Activated effector memory CD4-positive, alpha-beta T cell treated with anti-CD3 and anti-CD28 coated beads, Interleukin-2, amount 50 U/mL, for 16 hours (primary cell): ENCODE results near the gene STK32B.
"Not testable (repeated sequence)": the region's sequence is repeated elsewhere in the genome, so short reads cannot be mapped to it uniquely, and the experiment has no call there.

Experiments used
- DNase-seq: peaks from one replicate; pipeline ENCODE4 v3.0.0-alpha.2; 2020

The STK32B gene

DNA sequence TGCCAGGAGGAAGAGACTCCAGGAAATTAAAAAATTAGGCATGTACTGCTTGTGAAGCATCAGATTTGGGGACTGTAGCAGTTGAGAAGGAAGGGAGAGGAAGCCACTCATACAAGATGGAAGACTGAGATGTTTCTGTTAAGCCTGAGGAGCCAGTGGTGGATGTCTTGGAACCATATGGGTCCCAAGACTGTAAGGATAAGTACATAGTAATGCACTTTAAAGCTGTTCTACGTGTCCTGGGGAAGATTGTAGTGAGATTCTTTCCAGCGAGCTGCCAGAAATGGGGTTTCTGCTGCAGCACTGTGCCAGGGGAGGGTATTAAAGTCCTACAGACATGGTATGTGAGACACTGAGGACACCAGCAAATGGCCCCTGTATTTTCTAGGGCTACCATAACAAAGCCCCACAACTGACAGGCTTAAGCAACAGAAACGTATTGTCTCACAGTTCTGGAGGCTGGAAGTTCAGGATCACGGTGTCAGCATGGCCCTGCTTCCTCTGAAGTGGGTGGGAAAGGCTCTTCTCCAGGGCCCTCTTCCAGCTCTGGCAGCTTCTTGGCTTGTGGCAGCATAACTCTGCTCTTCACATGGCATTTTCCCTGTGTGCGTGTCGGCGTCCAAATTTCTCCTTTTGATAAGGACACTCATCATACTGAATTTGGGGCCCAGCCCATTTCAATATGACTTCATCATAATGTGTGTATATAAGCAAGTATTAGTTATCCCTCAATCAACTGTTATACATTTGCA is 352.6 kb downstream of the STK32B start:
- no peak for DNase-seq

DNA sequence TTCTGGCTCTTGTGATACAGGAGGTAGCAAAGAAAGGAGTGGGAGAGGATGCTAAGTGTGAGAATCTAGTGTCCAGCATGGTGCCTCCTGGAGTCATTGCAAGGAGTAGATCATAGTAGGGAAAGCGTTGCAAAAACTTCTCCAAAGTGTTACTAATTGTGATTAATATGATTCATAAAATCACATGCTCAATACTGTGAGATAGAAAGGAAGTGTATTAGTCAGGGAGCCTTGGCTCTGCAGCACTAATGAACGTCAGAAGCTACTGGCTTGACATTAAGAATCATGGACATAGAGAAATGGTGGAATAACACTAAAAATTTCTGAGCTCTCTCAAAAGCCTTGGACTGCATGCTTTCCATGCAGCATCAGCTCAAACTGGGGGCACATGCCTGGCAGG is 358.0 kb downstream of the STK32B start:
- no peak for DNase-seq

DNA sequence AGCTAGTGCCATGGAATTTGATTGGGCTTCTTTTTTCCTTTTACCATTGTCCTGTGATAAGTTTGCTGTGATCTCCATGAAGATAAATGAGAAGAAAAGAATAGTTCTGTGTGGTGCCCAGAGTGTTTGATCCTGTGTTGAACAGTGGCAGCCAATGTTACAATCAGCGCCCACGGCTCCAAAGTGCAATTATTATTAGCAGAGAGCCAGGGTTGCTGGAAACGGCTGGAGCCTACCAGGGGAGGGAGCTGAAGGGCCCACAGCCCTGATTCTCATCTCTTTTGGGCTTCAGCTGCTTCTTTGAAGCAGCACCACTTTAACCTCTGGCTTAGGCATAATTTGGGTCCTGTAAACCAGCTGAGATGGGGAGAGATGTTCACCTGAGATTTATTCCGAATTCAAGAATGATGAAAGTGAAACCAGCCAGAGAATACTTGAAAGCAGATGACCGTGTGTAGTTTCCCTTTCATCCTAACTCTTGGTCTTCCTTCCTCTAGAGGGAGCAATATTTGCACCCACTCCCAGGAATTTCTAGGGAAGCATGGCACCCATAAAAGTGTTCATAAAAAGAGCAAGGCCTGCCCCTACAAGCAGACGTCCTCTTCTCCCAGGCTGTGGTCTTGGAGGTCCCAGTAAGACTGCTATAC is 358.8 kb downstream of the STK32B start:
- DNase-seq, result no peak

DNA sequence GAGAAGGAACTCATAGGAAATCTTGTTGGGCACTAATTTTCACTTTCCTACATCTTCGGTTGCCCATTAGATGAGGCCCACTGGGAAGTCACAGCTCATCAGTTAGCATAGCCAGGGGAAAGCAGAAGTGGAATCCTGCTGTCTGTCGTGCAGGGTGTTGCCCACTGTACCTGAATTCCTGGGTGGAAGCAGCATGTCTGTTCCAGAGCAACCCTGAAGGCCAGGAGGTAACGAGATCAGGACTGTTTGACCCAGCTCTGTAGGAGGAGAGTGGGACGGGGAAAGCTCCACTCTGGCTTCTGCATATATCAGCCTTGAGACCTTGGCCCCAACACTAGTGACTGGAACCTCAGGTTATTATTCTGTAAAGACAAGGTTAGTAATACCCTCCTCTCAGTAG is 361.0 kb downstream of the STK32B start:
- DNase-seq, result no peak

DNA sequence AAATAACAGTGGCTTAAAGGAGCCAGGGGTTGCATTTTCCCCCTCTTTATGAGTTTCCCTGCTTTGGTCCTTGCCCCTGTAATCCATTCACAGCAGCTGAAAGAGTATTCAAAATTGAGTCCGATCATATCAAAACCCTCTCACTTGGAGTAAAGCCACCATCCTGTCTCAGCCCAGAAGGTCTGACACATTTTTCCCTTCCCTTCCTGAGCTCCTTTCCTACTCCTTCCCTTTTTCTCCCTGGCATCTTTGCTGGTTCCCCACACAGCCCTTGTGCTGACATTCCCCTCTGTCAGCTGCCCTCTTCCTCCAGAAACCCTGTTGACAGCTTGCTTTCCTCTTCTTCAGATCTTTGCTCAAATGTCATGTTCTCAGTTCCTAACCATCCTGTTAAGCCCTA is 361.5 kb downstream of the STK32B start:
- no peak for DNase-seq

GRCh38 chr4:5416637-5417036 is 365.4 kb downstream of the STK32B start:
- DNase-seq, result no peak

GRCh38 chr4:5420266-5420665 is 369.0 kb downstream of the STK32B start:
- no peak for DNase-seq

- no peak for DNase-seq
Measured at GRCh38 chr4:5421416-5421815, 370.1 kb downstream of the STK32B start.

- no peak for DNase-seq
Measured at GRCh38 chr4:5422195-5422594, 370.9 kb downstream of the STK32B start.

GRCh38 chr4:5423670-5424069 is 372.4 kb downstream of the STK32B start:
- DNase-seq, result no peak

DNA sequence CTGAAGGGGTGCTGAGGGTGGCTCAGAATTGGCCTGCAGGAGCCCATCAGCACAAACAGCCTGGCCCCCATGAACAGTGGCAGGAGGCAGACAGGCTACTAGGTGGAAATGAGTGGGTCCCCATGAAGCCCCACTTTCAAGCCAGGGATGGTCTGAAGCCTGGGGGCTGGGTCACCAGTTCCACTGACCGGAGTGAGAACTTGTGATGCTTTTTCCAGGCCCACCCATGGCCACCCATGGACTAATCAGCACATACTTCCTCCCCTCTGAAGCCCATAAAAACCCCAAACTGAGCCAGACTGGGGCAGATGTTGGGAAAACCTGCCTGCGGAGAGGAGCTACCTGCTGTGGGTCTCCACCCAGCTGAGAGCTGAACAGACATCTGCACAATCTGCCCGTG is 372.9 kb downstream of the STK32B start:
- no peak for DNase-seq

DNA sequence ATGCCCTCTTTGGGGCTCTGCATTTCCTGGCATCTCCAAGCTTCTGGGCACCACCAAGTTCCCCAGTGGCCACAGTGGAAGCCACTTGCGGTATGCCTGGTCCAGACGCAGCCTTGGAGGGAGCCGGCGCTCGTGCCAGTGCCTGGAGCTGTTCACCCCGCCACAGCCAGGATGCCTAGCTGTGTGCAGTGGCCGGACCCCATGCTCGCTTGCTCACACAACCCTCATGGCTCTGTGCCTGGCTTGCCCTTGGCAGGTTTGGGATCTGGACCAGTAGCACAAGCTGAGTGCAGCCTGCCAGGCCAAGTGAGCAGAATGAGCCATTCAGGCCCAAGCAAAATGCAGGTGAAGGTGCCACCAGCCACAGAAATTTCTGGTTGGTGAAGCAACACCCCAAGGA is 373.6 kb downstream of the STK32B start:
- no peak for DNase-seq

GRCh38 chr4:5429747-5430146 is 378.5 kb downstream of the STK32B start:
- DNase-seq, result no peak

- DNase-seq, result no peak
Measured at GRCh38 chr4:5433196-5433595, 381.9 kb downstream of the STK32B start.

DNA sequence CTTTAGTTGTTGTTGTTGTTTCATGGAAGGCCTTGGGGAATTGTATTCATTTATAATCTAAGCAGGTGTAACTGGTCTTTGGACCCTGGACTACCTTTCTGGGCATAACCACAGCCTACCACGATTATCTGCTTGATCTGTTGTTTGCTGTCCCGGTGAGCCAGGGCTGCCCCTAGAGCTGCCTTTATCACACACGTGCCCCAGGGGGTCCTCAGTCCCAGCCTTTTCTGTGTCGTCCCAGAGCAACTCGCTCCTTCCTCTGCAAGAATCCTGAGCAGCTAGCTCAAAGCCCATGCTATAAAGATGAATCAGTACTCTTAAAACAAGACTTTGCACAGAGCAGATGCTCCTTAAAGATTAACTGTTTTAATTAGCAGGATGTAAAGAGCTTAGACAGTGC is 383.9 kb downstream of the STK32B start:
- no peak for DNase-seq

- DNase-seq, result no peak
Measured at GRCh38 chr4:5435823-5436222, 384.5 kb downstream of the STK32B start.

DNA sequence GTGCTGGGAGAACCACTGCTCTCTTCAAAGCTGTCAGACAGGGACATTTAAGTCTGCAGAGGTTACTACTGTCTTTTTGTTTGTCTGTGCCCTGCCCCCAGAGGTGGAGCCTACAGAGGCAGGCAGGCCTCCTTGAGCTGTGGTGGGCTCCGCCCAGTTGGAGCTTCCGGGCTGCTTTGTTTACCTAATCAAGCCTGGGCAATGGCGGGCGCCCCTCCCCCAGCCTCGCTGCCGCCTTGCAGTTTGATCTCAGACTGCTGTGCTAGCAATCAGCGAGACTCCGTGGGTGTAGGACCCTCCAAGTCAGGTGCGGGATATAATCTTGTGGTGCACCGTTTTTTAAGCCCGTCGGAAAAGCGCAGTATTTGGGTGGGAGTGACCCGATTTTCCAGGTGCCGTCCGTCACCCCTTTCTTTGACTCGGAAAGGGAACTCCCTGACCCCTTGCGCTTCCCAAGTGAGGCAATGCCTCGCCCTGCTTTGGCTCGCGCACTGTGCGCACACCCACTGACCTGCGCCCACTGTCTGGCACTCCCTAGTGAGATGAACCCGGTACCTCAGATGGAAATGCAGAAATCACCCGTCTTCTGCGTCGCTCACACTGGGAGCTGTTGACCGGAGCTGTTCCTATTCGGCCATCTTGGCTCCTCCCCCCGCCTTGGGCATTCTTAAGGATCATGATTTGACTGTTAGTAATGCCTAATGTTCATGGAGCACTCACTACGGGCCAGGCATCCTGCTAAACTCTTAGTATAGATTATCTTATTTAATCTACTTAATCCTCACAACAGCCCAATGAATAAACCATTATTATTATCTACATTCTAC is 392.9 kb downstream of the STK32B start:
- DNase-seq, result not testable (repeated sequence)

DNA sequence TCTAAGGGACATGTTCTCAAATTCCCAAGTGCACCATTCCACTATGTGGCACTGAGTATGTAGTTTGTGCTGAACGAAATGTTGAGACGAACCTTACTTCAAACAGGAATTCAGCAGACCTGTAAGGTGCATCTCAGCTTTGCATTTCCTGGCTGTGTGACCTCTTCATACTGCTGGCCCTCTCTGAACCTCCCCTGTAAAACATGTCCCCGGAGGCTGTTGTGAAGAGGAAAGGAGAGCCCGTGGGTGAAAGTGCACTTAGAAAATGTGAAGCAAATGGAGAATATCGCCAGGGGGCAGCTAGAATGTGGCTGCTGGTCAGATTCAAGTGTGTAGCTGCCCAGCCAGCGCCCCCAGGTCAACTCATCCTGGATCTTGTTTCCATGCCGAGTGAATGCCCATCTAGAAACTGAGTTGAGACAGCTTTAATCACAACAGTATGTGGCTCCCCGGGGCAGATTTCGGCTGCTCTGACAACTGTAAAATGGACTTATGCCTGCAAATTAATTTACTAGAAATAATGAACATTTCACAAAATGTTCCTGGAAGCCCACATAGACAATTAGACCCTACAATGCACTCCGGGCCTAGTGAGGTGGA is 393.7 kb downstream of the STK32B start:
- no peak for DNase-seq

DNA sequence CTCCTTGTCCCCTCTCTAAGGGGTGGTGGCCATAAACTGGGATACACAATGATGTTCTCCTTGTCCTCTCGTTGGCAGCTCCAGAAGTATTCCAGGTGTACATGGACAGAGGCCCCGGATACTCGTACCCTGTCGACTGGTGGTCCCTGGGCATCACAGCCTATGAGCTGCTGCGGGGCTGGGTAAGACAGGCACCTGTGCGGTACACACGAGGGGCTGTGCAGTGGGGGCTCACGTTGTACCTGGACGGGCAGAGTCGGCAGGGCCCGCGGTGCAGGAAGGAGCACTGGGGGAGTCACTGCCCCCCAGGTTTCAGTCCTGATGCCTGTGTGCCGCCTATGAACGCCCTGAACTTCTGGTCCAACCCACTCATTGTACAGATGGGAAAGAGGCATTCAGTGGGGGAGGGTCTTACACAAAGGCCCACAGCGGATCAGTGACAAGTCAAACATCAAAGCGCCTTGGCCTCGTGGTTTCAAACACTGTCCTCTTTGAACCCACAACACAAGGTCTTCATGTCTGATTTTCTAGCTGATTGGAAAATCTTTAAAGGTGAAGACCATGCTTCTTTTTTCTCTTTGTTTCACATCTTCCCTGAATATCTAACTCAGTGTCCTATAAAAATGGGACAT is 395.4 kb downstream of the STK32B start:
- no peak for DNase-seq

GRCh38 chr4:5447755-5448154 is 396.5 kb downstream of the STK32B start:
- DNase-seq, result no peak

DNA sequence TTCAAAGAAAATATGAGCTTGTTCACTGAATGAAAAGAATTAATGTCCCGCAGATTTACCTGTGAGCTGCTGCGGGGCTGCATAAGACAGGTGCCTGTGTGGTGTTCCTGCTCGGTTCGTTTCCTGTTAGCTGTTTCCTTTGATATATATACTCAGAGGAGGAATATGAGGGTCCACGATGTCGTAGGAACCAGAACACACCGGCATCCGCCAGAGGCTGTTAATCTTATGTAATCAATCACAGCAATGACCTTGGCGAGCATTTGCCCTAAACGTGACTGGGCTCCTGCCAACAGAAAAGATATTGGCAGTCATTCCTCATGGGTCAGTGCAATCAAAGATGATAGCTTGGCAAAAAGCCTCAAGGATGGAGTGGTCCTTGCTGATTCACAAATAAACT is 396.9 kb downstream of the STK32B start:
- no peak for DNase-seq

DNA sequence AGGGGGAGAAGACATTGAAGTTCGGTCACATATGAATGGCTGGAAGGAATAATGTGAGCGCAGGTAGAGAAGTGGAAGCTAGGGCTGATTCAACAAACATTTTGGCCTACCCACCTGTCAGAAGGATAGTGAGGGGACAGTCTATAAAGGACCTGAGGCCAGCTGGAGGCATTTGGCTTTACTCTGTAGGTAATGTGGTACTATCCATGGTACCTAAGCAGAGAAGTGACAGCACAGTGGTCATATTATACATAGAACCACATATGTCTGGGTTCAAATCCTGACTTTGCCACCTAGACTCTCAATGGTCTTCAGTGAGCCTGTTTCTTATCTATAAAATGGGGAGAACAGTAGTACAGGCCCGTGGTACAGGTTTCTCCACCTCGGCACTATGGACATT is 400.0 kb downstream of the STK32B start:
- DNase-seq, result no peak

DNA sequence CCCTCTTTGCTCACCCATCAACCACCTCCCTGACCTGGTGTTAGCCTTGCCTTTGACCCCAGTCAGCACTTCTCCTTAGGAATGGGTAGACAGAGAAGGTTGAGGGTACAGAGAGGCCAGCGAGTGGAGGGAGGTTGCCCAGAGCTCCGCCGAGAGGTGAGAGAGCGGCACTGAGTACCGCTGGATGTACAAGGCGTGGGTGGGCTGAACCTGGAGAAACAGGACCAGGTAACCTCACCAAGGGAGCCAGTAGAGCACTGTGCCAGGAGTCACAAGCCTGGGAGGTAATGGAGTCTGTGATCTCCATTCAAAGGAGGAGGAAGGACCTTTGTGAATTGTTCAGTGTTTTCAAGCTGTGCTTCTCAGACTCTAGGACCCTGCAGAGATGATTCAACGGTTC is 400.9 kb downstream of the STK32B start:
- no peak for DNase-seq
